SU-DHL-6 (cell line): ENCODE results near the gene CCDC88A.

Experiments
- CTCF ChIP-seq: fragments of 200-600 bp; sonication (generic); IDR thresholded peaks from one replicate; pipeline ENCODE4 v1.5.1; 2017; ENCODE audit warnings: antibody characterized with exemption, mild to moderate bottlenecking, low read length, moderate library complexity; ENCODE audit not compliant: insufficient read depth, poor library complexity, severe bottlenecking
- EZH2phosphoT487 ChIP-seq: fragments of 200-600 bp; sonication (generic), shearing (Covaris generic); conservative IDR thresholded peaks from 2 replicates; pipeline ENCODE4 v1.6.1; 2018; ENCODE audit warnings: mild to moderate bottlenecking, antibody characterized with exemption, low read length, moderate library complexity, mixed read lengths

- TF ChIP-seq CTCF = no peak
- TF ChIP-seq EZH2phosphoT487 = no peak
These were observed 32.0 kb upstream of the CCDC88A start for GRCh38 chr2:55451699-55452098.
